Stimulated activated CD4-positive, alpha-beta T cell treated with anti-CD3 and anti-CD28 coated beads, Interleukin-15, amount 100 ng/mL, for 1 hour (primary cell): ENCODE results near the gene SPINK9.

Experiments
- DNase-seq, 2 donors: peaks; one replicate each; pipeline ENCODE4 v3.0.0-alpha.2; 2020; ENCODE audit warnings: low read depth in 1 of 2, low spot score in 1 of 2

SPINK9 gene

DNA sequence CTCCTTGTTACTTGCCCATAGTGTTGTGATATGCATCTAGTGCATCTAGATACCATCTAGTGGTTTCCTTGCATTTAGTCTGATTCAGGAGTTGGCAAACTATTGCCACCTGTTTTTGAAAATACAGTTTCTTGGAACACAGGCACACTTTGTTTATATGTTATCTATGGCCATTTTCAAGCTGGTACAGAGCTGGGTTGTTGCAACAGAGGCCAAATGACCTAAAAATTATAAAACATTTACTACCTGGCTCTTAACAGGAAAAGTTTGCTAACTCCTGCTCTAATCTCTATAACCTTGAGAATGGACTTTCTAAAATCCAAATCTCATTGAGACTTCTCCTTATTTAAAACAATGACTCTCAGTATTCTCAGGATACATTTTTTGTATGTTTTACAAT lies 29.0 kb downstream of the SPINK9 start:
- no peak for DNase-seq

DNA sequence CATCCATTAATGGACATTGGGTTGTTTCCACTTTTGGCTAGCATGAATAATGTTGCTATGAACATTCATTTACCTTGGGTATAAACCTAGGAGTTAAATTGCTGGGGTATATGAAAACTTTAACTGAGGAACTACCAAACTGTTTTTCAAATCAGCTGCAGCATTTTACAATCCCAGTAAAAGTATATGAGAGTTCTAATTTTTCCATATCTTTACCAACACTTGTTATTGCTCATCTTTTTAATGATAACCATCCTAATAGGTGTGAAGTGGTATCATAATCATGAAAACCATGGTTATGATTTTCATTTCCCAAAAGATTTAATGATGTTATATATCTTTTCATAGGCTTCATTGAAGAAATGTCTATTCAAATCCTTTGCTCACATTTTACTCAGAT lies 32.9 kb downstream of the SPINK9 start:
- DNase-seq: no peak

DNA sequence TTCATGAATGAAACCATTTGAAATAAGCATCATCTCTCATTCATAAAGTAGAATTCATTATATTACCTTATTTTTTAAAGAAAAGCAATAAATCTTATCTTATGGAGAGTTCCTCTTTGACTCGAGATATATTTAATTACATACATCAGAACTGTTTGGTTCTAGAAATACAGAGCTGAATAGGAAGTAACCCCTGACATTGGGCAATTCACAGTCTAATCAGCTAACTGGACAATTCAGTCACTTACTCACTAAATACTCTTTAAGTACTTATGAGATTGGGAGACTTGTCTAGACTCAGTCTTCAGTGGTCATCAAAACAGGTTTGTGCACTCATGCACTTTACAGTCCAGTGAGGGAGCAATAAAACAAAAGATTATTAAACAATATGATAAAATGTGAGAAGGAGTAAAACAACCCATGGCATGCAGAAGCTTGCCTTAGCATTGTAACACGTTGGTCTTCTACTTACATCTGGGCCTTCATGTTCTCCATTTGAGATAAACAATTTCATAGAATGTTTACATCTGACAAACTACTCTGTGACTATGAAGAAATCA lies 36.9 kb downstream of the SPINK9 start:
- no peak for DNase-seq

DNA sequence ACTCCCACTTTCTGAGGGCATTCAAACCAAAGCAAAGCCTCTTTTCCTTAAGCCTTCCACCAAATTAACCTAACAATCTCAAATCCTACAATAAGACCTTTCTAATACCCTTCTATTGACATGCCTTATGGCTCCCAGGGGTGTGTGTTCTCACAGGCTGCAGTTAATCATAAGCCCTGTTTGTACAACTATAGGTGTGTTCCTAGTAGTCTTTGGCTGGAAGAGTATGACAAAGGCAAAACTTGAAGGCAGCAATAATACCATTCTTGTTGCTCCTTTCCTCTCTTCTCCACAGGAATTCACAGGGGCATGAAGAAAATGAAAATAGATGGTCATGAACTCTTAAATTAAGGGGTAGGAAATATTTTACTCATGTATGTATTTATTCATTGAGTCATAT lies 37.5 kb downstream of the SPINK9 start:
- no peak for DNase-seq

DNA sequence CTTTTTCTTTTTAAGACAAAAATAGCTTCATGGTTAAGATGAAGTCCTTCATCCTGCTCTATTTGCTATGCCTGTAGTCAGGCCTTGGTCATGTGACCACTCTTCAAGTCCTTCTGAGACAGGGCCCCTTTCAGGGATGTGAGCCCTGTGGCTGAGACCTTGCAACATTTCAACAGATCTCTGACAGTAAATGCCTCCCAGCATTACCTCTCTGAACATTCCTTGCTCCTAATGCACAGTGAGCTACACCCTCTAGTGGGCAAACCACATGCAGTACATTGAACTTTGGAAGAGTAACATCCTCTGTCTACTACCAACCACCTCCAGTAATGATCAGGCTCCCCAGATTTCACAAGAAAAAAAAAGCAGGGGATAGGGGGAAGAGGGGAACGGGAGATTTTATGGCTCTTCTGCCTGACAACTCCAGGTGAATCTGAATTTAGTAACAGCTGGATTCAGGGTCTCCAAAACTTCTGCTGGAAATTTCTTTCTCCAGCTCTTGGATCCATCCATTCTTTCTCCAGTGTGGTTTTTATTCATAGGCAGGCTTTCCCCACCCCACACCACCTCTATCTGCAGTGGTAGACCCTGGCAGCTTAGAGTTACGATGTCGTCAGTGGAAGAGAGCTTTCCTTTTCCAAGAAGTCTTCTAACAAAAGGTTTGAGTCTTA lies 39.5 kb downstream of the SPINK9 start:
- DNase-seq: no peak

DNA sequence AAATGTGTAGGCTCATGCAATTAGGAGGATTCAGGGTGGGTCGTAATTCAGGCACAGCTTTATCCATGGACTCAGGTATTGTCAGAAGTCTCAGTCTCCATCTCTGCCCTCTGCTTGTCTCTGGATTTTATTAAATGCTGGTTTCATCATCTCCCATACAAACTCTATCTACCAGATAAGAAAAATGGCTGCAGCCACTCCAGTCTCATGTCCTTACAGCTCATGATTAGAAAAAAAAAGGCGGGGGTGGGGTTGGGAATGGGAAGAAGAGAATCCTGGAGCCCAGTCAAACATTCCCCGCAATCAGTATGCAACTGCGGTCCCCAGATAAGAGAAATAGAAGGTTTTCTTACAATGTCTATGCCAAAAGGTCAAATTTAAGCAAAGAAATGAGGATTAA lies 40.8 kb downstream of the SPINK9 start:
- no peak for DNase-seq

DNA sequence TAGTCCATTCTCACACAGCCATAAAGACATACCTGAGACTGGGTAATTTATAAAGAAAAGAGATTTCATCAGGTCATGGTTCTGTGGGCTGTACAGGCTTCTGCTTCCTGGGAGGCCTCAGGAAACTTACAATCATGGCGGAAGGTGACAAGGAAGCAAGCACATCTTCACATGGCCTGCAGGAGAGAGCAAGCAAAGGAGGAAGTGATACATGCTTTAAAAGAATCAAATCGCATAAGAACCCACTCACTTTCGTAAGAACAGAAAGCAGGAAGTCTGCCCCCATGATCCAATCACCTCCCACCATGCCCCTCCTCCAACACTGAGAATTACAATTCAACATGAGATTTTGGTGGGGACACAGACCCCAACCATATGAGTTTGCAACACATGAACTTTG lies 43.3 kb downstream of the SPINK9 start:
- no peak for DNase-seq

DNA sequence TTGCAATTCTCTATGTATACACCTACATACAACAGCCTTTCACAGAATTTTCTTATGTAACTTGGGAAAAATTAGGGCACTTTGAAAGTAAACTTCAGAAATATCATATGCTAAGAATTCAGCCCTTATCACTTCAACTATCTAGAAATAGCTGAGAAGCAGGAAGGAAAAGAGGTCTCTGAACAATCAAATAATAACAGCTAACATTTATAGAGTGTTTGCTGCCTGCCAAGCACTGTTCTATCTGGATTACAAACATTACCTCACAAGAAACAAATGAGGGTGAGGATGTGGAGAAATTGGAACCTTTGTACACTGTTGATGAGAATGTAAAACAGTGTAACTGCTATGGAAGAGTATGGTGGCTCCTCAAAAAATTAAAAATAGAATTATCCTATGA lies 44.0 kb downstream of the SPINK9 start:
- DNase-seq: no peak

DNA sequence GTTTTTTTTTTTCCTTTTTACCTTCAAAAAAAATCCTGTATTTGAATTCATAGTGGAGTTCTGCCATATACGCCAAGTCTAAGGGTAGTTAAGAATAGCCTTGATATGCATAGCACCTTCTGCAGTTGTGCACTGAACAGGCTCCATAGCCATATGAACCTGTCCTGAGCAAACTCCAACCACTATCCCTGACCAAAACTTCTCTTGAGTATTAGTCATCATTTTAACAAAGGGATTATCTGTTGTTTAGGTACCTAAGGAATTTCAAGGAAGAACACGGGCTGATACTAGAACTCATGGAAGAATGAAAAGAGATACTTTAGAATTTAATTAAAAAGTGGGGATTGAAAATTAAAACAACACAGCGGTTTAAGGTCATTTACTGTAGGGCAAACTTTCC lies 46.5 kb downstream of the SPINK9 start:
- DNase-seq: no peak

DNA sequence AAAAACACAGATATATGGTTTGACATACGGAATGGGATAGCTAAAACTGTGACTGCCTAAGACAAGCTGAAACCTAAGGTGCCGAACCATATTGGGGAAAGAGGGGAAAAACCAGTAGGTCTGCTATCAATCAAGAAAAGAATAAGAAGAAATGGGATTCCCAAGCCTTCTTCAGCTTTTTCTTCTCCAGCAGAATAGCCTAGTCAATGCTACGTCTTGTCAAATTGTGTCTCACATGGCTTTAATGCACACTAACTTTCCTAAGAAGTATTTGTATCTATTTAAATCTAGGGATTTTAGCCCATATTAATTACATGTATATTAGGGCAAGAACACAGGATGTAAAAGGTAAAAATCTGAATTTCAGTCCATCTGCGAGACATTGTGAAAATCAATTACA lies 47.6 kb downstream of the SPINK9 start:
- DNase-seq: no peak

DNA sequence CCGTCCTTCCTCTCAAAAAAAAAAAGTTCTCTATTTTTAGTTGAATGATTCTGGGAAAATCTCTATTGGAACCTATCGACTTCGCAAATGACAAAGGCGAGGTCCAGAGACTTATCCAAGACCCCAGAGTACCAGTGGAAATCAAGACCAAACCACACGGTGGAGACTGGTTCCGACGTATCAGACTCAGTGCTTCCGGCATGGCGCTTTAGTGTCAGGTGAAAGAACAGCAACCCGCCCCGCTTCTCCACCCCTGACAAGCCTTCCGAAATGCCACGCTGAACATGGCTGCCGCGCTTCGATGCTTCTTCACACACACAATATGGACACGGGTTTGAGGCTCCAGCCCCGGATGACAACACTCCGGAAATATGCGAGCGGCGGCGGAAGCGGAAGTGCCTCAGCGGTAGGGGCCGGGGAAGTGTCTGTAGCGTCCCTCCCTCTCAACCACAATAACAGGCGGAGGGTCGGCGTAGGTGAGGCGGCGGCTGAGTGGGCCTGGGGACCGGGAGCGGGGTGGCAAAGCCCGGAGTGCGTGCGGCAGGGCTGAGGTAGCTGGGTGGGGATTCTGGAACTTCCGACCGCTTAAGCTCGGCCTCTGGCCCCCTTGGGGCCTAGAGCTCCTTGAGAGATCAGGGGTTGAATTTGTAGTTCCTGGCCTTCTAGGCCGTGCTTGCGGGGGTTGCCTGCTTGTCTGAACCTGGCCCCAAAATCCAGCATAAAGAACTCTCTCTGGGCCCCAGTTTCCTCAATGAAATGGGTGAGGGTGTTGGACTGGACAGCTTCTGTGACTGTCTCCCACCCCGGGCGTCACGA lies 48.4 kb downstream of the SPINK9 start, which contains the start of gene FBXO38:
FBXO38 (plus strand) TSS at position 395 of the 816 bp plus-strand sequence. CDS start 10,819 bp downstream, outside the sequence.
- DNase-seq: peak; percentile 90 to 92

DNA sequence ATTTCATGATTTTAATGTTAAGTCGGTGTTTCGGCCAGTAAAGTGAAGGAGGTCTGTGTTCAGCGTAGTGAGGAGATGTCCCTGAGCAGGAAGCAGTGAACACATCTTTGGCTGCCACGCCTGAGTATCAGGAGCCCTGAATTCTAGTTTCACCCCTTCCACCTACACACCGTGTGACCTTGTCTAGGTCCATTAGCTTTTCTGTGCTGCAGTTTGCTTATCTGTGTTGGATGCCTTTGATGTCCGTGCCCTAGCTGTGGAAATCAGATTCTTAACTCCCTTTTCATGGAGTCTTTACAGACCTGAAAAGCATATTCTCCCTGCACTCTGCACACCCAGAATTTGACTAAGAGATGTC lies 49.0 kb downstream of the SPINK9 start:
- no peak for DNase-seq

DNA sequence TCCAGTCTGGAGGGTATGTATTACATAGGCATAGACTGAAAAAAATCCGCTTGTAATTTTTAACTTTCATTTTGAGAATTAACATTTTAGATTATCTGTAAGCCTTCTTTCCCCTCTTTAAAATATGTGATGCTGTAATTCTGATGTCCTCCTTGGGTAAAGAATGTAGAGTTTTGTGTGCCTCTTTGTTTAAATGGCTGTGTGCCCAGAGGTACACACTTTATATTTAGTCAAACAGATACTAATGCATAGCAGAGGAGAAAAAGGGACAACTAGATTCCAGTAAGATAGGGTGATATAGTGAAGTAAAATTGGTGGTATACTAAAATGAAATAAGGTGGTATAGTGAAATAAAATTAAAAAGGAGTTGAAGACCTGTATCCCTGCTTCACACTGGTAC lies 49.7 kb downstream of the SPINK9 start:
- DNase-seq: no peak

DNA sequence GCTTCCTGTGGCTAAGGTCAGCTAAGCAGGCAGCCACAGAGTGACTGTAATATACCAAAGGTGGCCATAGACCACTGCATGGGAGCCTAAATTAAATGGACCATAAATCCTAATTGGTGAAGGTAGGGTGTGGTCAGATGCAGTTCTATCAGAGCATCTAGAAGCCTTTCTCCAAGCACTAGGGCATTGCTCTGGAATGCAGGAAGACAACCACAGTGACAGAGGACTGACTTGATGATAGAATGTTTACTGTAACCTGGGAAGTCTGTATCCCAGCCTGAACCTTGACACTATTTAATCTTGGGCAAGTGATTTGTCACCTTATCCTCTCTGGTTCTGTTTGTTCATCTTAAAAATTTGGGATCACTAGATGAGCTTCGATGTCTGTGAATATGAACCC lies 50.7 kb downstream of the SPINK9 start:
- no peak for DNase-seq

DNA sequence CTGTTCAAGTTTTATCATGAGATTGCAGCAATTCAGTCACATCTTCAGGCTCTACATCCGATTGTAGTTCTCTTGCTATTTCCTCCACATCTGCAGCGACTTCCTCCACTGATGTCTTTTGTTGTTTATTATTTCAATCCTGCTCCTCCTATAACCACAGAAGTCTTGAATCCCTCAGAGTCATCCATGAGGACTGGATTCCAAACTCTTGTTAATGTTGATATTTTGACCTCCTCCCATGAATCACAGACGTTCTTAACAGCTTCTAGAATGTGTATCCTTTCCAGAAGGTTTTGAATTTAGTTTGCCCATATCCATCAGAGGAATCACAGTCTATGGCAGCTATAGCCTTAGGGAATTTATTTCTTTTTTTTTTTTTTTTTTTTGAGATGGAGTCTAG lies 52.0 kb downstream of the SPINK9 start:
- DNase-seq: no peak

DNA sequence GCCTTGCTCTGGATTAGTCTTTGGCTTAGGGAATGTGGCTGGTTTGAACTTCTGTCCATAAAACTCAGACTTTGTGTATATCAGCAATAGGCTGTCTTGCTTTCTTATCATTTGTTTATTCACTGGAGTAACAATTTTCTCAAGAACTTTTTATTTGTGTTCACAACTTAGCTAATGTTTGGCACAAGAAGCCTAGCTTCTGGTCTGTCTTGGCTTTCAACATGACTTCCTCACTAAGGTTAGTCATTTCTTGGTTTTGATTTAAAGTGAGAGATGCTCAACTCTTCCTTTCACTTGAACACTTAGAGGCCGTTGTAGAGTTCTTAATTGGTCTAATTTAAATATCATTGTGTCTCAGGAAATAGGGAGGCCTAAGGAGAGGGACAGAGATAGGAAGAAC lies 53.3 kb downstream of the SPINK9 start:
- no peak for DNase-seq
